Measurements from ENCODE around the gene CIB2.

CIB2 gene

GRCh38 chr15:78149068-78149804 is 18.0 kb upstream of the CIB2 start, which contains the start of gene IDH3A:
IDH3A (plus strand) TSS chr15:78149362; CDS start chr15:78149404, 42 bp downstream.
- DNase-seq: peak; percentile 100

GRCh38 chr15:78148392-78149067 is 17.3 kb upstream of the CIB2 start:
- DNase-seq: no peak

DNA sequence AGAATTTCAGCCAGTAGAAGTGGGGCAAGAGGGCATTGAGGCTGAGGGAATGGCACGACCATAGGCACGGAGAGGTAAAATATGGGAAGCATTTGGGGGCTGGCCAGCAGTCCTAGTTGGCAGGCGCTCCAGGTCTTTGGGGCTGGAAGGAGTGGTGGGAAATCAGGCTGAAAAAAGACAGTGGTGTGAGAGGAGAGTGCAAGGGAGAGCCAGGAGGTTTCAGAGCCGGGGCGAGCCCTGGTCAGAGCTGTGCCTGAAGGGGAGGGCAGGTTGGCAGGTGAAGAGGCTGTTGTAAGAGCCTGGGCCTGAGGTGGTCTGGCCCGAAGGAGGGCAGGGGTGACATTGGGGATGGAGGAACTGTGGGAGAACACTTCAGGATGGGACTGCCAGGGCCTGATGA is 16.3 kb upstream of the CIB2 start:
- no peak for DNase-seq

- no peak for DNase-seq
These were observed 15.3 kb upstream of the CIB2 start for GRCh38 chr15:78146425-78147154.

GRCh38 chr15:78142332-78142731 is 11.1 kb upstream of the CIB2 start:
- no peak for DNase-seq

GRCh38 chr15:78140292-78140691 is 9.0 kb upstream of the CIB2 start:
- DNase-seq: no peak

- no peak for DNase-seq
These were observed 8.3 kb upstream of the CIB2 start for GRCh38 chr15:78139578-78139977.

- no peak for DNase-seq
These were observed 2.6 kb upstream of the CIB2 start for GRCh38 chr15:78133801-78134200.

DNA sequence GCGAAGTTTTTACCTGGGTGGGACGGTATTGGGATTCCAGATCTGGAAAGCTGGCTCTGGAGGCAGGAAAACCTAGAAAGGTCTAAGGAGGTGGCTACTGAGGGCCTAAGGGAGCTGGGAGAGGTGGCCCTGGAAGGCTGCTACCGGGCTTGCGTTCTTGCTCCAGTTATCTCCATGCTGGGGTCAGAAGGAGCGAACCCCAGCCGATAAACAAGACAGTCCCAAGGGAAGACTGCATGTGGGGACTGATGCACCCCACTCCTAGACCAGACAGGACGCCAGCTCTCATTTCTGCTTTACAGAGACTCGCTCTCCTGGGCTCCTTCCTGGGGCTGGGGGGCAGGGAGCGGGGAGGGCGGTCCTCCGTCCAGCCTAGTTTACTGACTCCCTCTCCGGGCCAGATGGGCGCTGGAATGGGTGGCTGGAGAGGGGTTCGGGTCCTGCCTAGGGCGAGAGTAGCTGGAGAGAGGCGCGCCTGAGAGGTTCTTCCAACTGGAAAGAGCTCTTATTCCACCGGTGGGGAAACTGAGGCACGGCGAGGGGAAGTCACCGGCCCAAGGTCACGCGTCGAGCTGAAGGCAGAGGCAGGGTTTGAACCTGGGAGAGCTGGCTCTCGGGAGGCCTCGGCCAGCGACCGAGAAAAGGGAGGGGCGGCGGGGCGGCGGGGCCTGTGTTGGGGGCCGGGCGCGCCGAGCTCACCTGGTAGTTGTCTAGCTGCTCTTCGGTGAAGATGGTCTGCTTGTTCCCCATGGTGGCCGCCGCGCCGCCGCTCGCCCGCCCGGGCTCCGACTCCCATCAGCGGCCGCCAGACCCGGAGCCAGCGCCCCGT is 565 bp downstream of the CIB2 start:
- DNase-seq: peak; percentile 46

- no peak for DNase-seq
These were observed 1.4 kb downstream of the CIB2 start for GRCh38 chr15:78129751-78130287.

GRCh38 chr15:78129077-78129750 is 2.0 kb downstream of the CIB2 start:
- DNase-seq: no peak

GRCh38 chr15:78127882-78128281 is 3.4 kb downstream of the CIB2 start:
- no peak for DNase-seq

GRCh38 chr15:78125267-78125666 is 6.0 kb downstream of the CIB2 start:
- no peak for DNase-seq

- no peak for DNase-seq
These were observed 10.7 kb downstream of the CIB2 start for GRCh38 chr15:78120523-78120922.

DNA sequence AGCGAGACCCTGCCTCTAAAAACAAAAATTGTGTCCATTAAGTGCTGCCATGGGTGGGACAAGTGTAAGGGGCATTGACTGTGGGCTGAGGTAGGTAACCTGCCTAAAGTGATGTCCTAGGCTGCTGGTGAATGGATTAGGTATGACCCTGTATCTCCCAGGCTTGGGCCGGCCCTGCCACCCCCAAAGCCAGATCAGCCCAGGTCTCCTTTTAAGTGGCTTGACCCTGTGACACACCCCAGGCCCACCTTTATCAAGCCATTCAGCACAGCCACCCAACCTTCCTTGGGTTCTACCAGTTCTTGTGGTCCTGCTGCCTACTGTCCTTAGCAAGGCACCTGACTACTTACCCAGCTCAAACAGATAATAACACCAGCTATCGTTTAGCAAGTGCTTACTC is 18.7 kb downstream of the CIB2 start:
- DNase-seq: no peak

DNA sequence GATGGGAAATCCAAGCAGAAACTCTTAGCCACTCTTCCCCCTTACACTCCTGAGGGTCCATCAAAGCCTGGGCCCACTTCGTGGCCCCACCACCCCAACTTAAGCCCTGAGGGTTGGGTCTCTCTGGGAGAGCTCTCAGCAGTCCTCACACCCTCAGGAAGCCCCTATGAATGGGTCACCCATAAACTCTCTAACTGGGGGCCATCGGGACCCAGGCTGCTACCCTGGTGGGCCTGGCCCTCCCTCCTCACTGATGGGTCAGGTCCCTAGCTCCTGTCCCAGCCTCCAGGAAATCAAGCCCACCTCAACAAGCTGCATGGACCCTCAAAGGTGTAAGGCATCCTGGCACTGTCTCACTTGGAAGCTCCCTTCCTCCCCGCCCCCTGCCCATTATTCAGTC is 19.5 kb downstream of the CIB2 start:
- no peak for DNase-seq

- no peak for DNase-seq
These were observed 20.2 kb downstream of the CIB2 start for GRCh38 chr15:78110916-78111475.

GRCh38 chr15:78110096-78110495 is 21.1 kb downstream of the CIB2 start:
- no peak for DNase-seq

DNA sequence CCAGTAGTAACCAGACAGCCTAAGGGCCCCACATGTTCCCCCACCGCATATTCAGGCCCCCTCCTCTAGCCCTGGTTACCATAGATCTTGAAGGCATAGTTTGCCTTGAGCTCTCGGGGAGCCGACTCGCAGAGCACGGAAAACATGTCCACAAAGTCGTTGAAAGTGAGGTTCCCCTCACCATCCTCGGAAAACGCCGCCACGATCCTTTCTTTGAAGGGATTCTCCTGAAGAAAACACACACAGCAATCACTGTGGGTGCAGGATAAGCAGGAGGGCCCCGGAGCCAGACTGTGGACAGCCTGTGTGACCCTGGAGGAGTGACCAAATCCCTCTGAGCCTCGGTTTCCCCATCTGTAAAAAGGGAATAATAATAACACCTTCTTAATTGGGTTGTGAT is 22.1 kb downstream of the CIB2 start:
- no peak for DNase-seq

GRCh38 chr15:78108300-78109084 is 22.8 kb downstream of the CIB2 start:
- peak; percentile 89 for DNase-seq

DNA sequence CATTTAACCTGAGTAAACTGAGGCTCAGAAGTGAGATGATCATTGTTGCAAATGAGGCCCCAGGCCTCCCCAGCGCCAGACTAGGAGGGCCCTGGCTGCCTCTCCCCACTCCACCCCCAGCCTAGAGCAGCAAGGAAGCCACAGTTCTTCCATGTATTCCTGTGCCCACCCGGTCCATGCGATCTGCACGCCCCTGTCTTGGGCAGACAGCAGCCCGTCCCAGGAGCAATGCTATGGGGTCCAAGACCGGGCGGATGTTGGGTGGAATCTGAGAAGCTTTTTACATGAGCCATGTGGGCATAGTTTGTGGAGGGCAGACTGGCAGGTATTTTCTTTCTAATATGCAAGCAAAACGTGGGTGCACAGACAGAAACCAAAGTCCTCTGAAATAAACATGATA is 23.8 kb downstream of the CIB2 start:
- DNase-seq: no peak

All from activated CD4-positive, alpha-beta T cell treated with anti-CD3 and anti-CD28 coated beads for 48 hours (primary cell).